Glutamatergic neuron (in vitro differentiated cells): ENCODE data around the gene NFASC. TPM values are rescaled to one million over a fixed set of nuclear protein-coding genes. Genes with fewer than 3 reads are reported as not detected.

Experiments
- DNase-seq: peaks from one replicate; pipeline ENCODE4 v3.0.0; 2022
- H3K27ac Mint-ChIP-seq: one replicate; pipeline ENCODE4 v1.8.0; 2020; ENCODE audit warnings: mild to moderate bottlenecking, mixed read lengths, inconsistent platforms; ENCODE audit not compliant: unreplicated experiment
- H3K27me3 Mint-ChIP-seq: one replicate; pipeline ENCODE4 v1.8.0; 2020; ENCODE audit warnings: mild to moderate bottlenecking, moderate library complexity, mixed read lengths, inconsistent platforms; ENCODE audit not compliant: unreplicated experiment
- H3K36me3 Mint-ChIP-seq: one replicate; pipeline ENCODE4 v1.8.0; 2020; ENCODE audit warnings: mild to moderate bottlenecking, mixed read lengths, inconsistent platforms; ENCODE audit not compliant: unreplicated experiment
- H3K4me1 Mint-ChIP-seq: one replicate; pipeline ENCODE4 v1.8.0; 2020; ENCODE audit warnings: mild to moderate bottlenecking, low read depth, mixed read lengths, inconsistent platforms; ENCODE audit not compliant: unreplicated experiment
- H3K4me3 Mint-ChIP-seq: one replicate; pipeline ENCODE4 v1.8.0; 2020; ENCODE audit warnings: mild to moderate bottlenecking, mixed read lengths, inconsistent platforms; ENCODE audit not compliant: unreplicated experiment
- H3K9me3 Mint-ChIP-seq: one replicate; pipeline ENCODE4 v1.8.0; 2020; ENCODE audit warnings: mild to moderate bottlenecking, moderate library complexity, mixed read lengths, inconsistent platforms; ENCODE audit not compliant: unreplicated experiment
- CTCF ChIP-seq: fragments of 200-600 bp; sonication (generic); IDR thresholded peaks from one replicate; pipeline ENCODE4 v1.5.0; 2021; ENCODE audit not compliant: partially characterized antibody, unreplicated experiment
- long read RNA-seq: library from polyadenylated mRNA; unstranded; transcript quantifications from one replicate; pipeline ENCODE4 v2.0.0, GENCODE V29; 2020; ENCODE audit not compliant: unreplicated experiment
- total RNA-seq: library from RNA; stranded (reverse); fragmentation: NEBNext Ultra II Directional; extraction: Animal tissue kit (Norgen Biotek cat#: 25700); gene quantifications from one replicate; pipeline ENCODE4 v1.2.1, GENCODE V29; 2021; ENCODE audit not compliant: unreplicated experiment

The NFASC gene
- total RNA-seq: 301 TPM
- long read RNA-seq, transcript NFASC-205 (16 exons, 2,462 nt): major isoform, 6 of 20 reads
- long read RNA-seq, partial matches to known transcripts: 4 of 20 reads
- long read RNA-seq, other reads (novel, unspliced or antisense): 10 of 20 reads

- Mint-ChIP-seq H3K4me1 (peaks cover 84% of the 10 kb centered on the region), H3K9me3 (peaks cover 5% of the 10 kb centered on the region), H3K36me3 (no peaks in the 10 kb centered on the region), H3K4me3 (peak within 1 kb of the TSS; percentile 68), H3K27me3 (peaks cover 19% of the 10 kb centered on the region), H3K27ac (peak within 1 kb of the TSS; percentile 83)
- peak; percentile 64 for DNase-seq
- no peak for TF ChIP-seq CTCF
Observed at GRCh38 chr1:204870160-204870912, at the start of gene NFASC. TSS of gene NFASC (plus strand) at chr1:204870862. CDS start at chr1:204944316, 73,454 bp downstream.

GRCh38 chr1:204821476-204821875 lies 49.2 kb upstream of the NFASC start:
- H3K9me3 Mint-ChIP-seq: no peaks in the 10 kb centered on the region
- H3K27ac Mint-ChIP-seq: no peak overlapping the region
- no peak for TF ChIP-seq CTCF
- H3K4me3 Mint-ChIP-seq: no peak overlapping the region
- DNase-seq: no peak
- peaks cover 9% of the 10 kb centered on the region for H3K4me1 Mint-ChIP-seq
- H3K36me3 Mint-ChIP-seq: no peaks in the 10 kb centered on the region
- H3K27me3 Mint-ChIP-seq: no peaks in the 10 kb centered on the region

DNA sequence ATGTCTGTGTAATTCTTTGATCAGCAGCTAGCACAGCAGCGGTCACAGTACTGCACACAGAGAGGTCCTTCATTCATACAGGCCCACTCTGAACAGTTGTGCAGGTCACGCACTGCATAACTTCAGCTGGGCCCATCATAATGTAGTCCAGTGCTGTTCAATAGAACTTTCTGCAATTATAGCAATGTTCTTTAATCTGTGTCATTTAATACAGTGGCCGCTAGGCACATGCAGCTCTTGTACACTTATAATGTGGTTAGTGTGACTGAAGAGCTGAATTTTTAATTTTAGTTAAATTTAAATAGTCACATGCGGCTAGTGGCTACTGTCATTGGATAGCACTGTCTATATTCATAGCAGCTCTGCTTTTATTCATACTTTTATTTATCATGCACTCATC lies 48.7 kb upstream of the NFASC start:
- DNase-seq: no peak
- TF ChIP-seq CTCF: no peak

GRCh38 chr1:204826970-204827369 lies 43.7 kb upstream of the NFASC start:
- TF ChIP-seq CTCF: no peak
- Mint-ChIP-seq H3K9me3 (peaks cover 2% of the 10 kb centered on the region), H3K27ac (no peak overlapping the region), H3K4me3 (no peak overlapping the region), H3K36me3 (no peaks in the 10 kb centered on the region), H3K4me1 (peaks cover 34% of the 10 kb centered on the region), H3K27me3 (peaks cover 8% of the 10 kb centered on the region)
- no peak for DNase-seq

More for the DNA sequence above, 48.7 kb upstream of the NFASC start:
- H3K4me1 Mint-ChIP-seq: peaks cover 9% of the 10 kb centered on the region
- no peaks in the 10 kb centered on the region for H3K9me3 Mint-ChIP-seq
- H3K36me3 Mint-ChIP-seq: no peaks in the 10 kb centered on the region
- H3K27me3 Mint-ChIP-seq: no peaks in the 10 kb centered on the region
- H3K27ac Mint-ChIP-seq: no peak overlapping the region
- no peak overlapping the region for H3K4me3 Mint-ChIP-seq

DNA sequence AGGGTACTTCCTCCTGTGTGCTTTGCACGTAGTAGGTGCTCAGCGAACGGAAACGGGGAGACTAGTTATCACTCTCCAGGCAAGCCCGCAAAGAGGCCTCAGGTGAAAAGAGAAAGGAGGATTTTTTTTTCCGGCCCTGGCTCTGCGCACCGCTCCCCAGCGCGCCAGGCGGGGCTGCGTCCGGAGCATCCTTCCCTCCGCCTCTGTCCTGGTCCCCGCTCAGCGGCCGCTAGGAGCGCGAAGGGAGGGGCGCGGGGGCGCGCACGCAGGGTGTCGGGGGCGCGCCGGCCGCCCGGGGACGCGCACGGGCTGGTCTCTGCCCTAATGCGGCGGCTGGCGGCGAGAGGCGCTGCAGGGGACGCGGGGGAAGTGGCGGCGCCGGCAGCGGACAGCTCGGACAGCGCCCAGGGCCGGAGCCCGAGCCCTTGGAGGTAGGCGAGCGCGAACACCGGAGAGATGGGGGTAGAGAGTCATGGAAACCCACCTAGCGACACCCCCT lies 42.3 kb upstream of the NFASC start:
- peaks cover 11% of the 10 kb centered on the region for H3K27me3 Mint-ChIP-seq
- H3K36me3 Mint-ChIP-seq: no peaks in the 10 kb centered on the region
- H3K4me1 Mint-ChIP-seq: peaks cover 47% of the 10 kb centered on the region
- peak overlapping the region; percentile 83 for H3K27ac Mint-ChIP-seq
- DNase-seq: peak; percentile 92
- peak; percentile 17 for TF ChIP-seq CTCF
- H3K9me3 Mint-ChIP-seq: peaks cover 2% of the 10 kb centered on the region
- peak overlapping the region; percentile 98 for H3K4me3 Mint-ChIP-seq
